HG03039 (cell line): Measurements from ENCODE around the gene GOLPH3.
"Not testable (repeated sequence)": the region's sequence is repeated elsewhere in the genome, so short reads cannot be mapped to it uniquely, and the experiment has no call there.

Experiments
- ATAC-seq: cut with Tn5 transposase; IDR thresholded peaks from one replicate; pipeline ENCODE4 v1.9.1; 2021; ENCODE audit warnings: mild to moderate bottlenecking, moderate library complexity; ENCODE audit not compliant: unreplicated experiment

GOLPH3 gene

GRCh38 chr5:32100691-32101302 is 73.3 kb downstream of the GOLPH3 start:
- ATAC-seq, result no peak

- ATAC-seq, result no peak
These were observed 73.9 kb downstream of the GOLPH3 start for GRCh38 chr5:32100230-32100629.

- no peak for ATAC-seq
These were observed 74.6 kb downstream of the GOLPH3 start for GRCh38 chr5:32099486-32100035.

- no peak for ATAC-seq
These were observed 75.2 kb downstream of the GOLPH3 start for GRCh38 chr5:32098890-32099310.

GRCh38 chr5:32098291-32098690 is 75.8 kb downstream of the GOLPH3 start:
- ATAC-seq, result no peak

- no peak for ATAC-seq
These were observed 77.1 kb downstream of the GOLPH3 start for GRCh38 chr5:32096891-32097595.

- no peak for ATAC-seq
These were observed 78.9 kb downstream of the GOLPH3 start for GRCh38 chr5:32095261-32095671.

GRCh38 chr5:32094691-32095090 is 79.4 kb downstream of the GOLPH3 start:
- no peak for ATAC-seq

- ATAC-seq, result peak; percentile 92
These were observed 80.9 kb downstream of the GOLPH3 start for GRCh38 chr5:32092938-32093812.

GRCh38 chr5:32090755-32091128 is 83.4 kb downstream of the GOLPH3 start:
- no peak for ATAC-seq

GRCh38 chr5:32090026-32090754 is 83.9 kb downstream of the GOLPH3 start:
- ATAC-seq, result no peak

- no peak for ATAC-seq
These were observed 84.7 kb downstream of the GOLPH3 start for GRCh38 chr5:32089146-32090000.

GRCh38 chr5:32088214-32088613 is 85.9 kb downstream of the GOLPH3 start:
- no peak for ATAC-seq

- no peak for ATAC-seq
These were observed 86.7 kb downstream of the GOLPH3 start for GRCh38 chr5:32087086-32088082.

GRCh38 chr5:32083981-32084430 is 90.1 kb downstream of the GOLPH3 start:
- ATAC-seq, result no peak

- ATAC-seq, result no peak
These were observed 91.4 kb downstream of the GOLPH3 start for GRCh38 chr5:32082701-32083100.

GRCh38 chr5:32080565-32080964 is 93.6 kb downstream of the GOLPH3 start:
- not testable (repeated sequence) for ATAC-seq

GRCh38 chr5:32078855-32079254 is 95.3 kb downstream of the GOLPH3 start:
- ATAC-seq, result not testable (repeated sequence)
